Measurements from ENCODE around the gene CLDN34. TPM values are rescaled to one million over a fixed set of nuclear protein-coding genes. Genes with fewer than 3 reads are reported as not detected.

CLDN34 gene
- total RNA-seq, 2 donors from 2014 or later: not detected

DNA sequence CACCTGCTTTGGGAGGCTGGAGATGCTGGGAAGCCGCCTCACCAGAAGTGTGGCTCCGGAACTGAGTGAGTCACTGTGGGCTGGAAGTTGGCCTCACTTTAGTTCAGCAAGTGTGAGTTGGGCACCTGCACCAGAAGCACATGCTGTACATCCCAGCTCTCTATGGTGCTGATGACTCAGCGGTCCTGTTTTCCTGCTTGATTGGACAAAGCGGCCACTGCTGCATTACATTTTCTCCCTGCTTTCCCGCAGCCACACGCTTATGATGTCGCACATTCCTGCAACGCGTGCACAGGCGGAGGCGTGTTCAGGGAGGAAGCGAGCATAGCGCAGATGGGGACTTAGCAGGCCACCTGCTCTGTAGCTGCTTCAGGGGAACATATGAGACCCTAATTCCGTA lies 26.7 kb upstream of the CLDN34 start:
- Histone ChIP-seq H3K4me1 (ENCODE audit: control insufficient read depth in 1 of 2, low read depth in 2 of 2) (no peaks in the 10 kb centered on the region), H3K27me3 (replicated peaks; ENCODE audit: insufficient read depth) (no peaks in the 10 kb centered on the region), H3K4me3 (no peak overlapping the region), H3K9me3 (no peaks in the 10 kb centered on the region), H3K27ac (no peak overlapping the region), H3K36me3 (no peaks in the 10 kb centered on the region)
- TF ChIP-seq, protein P1, sequence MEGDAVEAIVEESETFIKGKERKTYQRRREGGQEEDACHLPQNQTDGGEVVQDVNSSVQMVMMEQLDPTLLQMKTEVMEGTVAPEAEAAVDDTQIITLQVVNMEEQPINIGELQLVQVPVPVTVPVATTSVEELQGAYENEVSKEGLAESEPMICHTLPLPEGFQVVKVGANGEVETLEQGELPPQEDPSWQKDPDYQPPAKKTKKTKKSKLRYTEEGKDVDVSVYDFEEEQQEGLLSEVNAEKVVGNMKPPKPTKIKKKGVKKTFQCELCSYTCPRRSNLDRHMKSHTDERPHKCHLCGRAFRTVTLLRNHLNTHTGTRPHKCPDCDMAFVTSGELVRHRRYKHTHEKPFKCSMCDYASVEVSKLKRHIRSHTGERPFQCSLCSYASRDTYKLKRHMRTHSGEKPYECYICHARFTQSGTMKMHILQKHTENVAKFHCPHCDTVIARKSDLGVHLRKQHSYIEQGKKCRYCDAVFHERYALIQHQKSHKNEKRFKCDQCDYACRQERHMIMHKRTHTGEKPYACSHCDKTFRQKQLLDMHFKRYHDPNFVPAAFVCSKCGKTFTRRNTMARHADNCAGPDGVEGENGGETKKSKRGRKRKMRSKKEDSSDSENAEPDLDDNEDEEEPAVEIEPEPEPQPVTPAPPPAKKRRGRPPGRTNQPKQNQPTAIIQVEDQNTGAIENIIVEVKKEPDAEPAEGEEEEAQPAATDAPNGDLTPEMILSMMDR (IDR thresholded peaks at IDR 0.05): no peak
- DNase-seq (ENCODE audit: low spot score): no peak
- ATAC-seq (ENCODE audit: insufficient number of reproducible peaks, low FRiP score, low read depth): no peak

DNA sequence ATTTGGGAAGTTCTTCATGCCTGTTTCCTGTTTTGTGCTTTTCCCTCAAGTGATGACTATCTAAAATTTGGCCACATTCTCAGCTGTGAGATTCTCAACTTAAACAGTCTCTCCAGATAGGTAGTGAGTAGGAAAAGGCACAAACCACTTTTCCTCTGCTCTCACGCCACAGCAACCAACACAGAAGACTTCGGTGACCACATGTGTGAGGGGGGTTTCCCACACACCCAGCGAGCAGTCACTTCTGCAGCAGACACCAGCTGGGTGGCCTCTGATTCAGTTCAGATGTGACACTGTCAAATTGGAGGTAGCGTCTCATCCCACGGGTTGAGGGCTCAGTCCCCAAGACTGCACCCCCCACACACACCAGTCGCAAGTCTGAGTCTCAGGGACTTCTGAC lies 25.1 kb upstream of the CLDN34 start:
- H3K4me1 ChIP-seq (ENCODE audit: control insufficient read depth in 1 of 2, low read depth in 2 of 2): no peaks in the 10 kb centered on the region
- H3K27ac ChIP-seq: no peak overlapping the region
- H3K4me3 ChIP-seq: no peak overlapping the region
- no peaks in the 10 kb centered on the region for H3K9me3 ChIP-seq
- TF ChIP-seq, protein P1 (IDR thresholded peaks at IDR 0.05): no peak
- no peak for ATAC-seq (ENCODE audit: insufficient number of reproducible peaks, low FRiP score, low read depth)
- DNase-seq (ENCODE audit: low spot score): no peak
- no peaks in the 10 kb centered on the region for H3K36me3 ChIP-seq
- no peaks in the 10 kb centered on the region for H3K27me3 ChIP-seq (replicated peaks; ENCODE audit: insufficient read depth)

DNA sequence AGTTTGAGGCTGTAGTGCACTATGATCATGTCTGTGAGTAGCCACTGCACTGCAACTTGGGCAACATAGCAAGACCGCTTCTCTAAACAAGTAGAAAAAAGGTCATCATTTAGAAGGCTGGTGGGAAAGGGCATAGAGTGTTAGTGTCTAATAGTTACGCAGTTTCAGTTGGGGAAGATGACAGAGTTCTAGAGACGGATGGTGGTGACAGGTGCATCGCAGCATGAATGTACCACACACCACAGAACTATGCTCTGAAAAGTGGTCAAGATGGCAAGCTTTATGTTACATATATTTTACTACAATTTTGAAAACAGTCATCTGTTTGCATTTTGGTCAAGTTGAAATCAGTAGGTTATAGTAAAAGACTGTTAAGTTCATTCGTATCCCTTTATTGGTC lies 23.7 kb upstream of the CLDN34 start:
- Histone ChIP-seq H3K27me3 (replicated peaks; ENCODE audit: insufficient read depth) (no peaks in the 10 kb centered on the region), H3K4me1 (ENCODE audit: control insufficient read depth in 1 of 2, low read depth in 2 of 2) (no peaks in the 10 kb centered on the region), H3K9me3 (no peaks in the 10 kb centered on the region), H3K36me3 (no peaks in the 10 kb centered on the region), H3K27ac (no peak overlapping the region), H3K4me3 (no peak overlapping the region)
- DNase-seq (ENCODE audit: low spot score) (no peak), ATAC-seq (ENCODE audit: insufficient number of reproducible peaks, low FRiP score, low read depth) (no peak)
- TF ChIP-seq, protein P1 (IDR thresholded peaks at IDR 0.05): no peak

DNA sequence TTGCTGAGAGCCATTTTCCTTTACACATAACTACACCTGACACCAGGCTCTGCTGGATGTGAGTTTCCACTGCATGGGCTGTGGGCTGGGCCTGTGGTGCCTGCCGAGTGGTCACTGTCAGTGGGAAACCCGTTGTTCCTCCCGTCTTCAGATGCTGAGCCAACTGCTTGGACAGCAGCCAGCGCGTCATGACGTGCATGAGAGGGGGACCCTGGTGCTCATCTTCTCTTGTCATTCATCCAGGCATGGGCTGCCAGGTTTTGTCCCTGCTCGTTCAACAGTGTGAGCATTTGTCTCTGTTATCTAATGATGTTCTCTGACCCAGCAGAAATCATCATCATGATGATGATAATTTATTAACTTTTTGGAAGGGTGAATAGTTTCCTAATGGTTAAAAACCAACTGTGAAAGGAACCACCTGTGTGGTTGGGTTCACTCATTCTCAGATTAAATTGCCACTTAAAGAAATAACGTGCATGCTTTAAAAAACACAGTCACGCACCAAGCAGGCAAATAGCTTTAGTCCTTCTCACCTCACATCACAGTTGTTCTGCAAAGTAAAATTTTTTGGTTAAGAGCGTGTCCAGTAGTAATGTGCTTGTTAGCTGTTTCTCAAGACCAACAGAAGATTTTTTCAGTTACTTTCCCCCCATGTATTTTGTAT lies 19.9 kb upstream of the CLDN34 start:
- TF ChIP-seq, protein P1 (IDR thresholded peaks at IDR 0.05): no peak
- Histone ChIP-seq H3K4me3 (no peak overlapping the region), H3K36me3 (no peaks in the 10 kb centered on the region), H3K4me1 (ENCODE audit: control insufficient read depth in 1 of 2, low read depth in 2 of 2) (no peaks in the 10 kb centered on the region), H3K27ac (no peak overlapping the region), H3K9me3 (no peaks in the 10 kb centered on the region), H3K27me3 (replicated peaks; ENCODE audit: insufficient read depth) (no peaks in the 10 kb centered on the region)
- DNase-seq (ENCODE audit: low spot score) (no peak), ATAC-seq (ENCODE audit: insufficient number of reproducible peaks, low FRiP score, low read depth) (no peak)

DNA sequence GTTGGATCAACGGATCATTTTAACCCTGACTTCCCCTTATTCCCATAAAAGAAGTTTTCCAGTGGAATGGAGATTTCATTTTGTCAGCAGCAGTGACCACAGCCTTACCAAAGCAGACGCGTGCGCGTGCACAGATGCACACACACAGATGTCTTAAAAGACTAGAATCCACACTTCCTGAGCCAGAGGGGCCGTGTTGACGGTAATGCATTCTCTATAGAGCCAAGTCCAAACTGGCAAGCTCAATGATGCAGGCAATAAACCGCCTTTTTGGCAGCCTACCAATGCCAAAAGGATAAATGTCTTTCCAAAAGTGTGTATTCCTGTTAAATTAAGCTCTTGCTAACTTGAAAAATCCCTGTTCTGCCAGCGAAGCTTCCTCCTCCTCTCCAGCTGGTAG lies 18.8 kb upstream of the CLDN34 start:
- Histone ChIP-seq H3K4me1 (ENCODE audit: control insufficient read depth in 1 of 2, low read depth in 2 of 2) (no peaks in the 10 kb centered on the region), H3K27ac (no peak overlapping the region), H3K4me3 (no peak overlapping the region), H3K36me3 (no peaks in the 10 kb centered on the region), H3K9me3 (no peaks in the 10 kb centered on the region), H3K27me3 (replicated peaks; ENCODE audit: insufficient read depth) (no peaks in the 10 kb centered on the region)
- no peak for DNase-seq (ENCODE audit: low spot score)
- TF ChIP-seq, protein P1 (IDR thresholded peaks at IDR 0.05): no peak
- ATAC-seq (ENCODE audit: insufficient number of reproducible peaks, low FRiP score, low read depth): no peak
